Upper lobe of left lung (tissue), 4 donors: ENCODE results near the gene RPEL1.
"Not testable (repeated sequence)": the region's sequence is repeated elsewhere in the genome, so short reads cannot be mapped to it uniquely, and the experiment has no call there.

Experiments used
- CTCF ChIP-seq, 6 experiments: fragments of 450-650 bp in 4 of 6; fragments of 200-600 bp in 2 of 6; sonication (generic) in 2 of 6; IDR thresholded peaks; one replicate each; pipeline ENCODE4 v1.5.1; 2016 to 2019; ENCODE audit warnings: antibody characterized with exemption in 6 of 6
- EP300 ChIP-seq, 4 donors: sonication (generic); formaldehyde crosslinking; IDR thresholded peaks; one replicate each; pipeline ENCODE4 v1.5.1; 2017; ENCODE audit warnings: antibody characterized with exemption in 4 of 4, control low read depth in 2 of 4
- POLR2A ChIP-seq, 4 donors: fragments of 450-650 bp; IDR thresholded peaks; one replicate each; pipeline ENCODE4 v1.5.1; 2016 to 2017; ENCODE audit warnings: antibody characterized with exemption in 4 of 4, mild to moderate bottlenecking in 2 of 4
- POLR2AphosphoS5 ChIP-seq, 2 donors: sonication (generic); formaldehyde crosslinking; IDR thresholded peaks; one replicate each; pipeline ENCODE4 v1.5.1; 2017; ENCODE audit warnings: antibody characterized with exemption in 2 of 2

GRCh38 chr10:103210262-103210661, 35.4 kb upstream of the RPEL1 start:
- not testable (repeated sequence) for TF ChIP-seq CTCF, POLR2A, POLR2AphosphoS5, EP300 (IDR thresholded peaks at IDR 0.05)
